SK-N-SH (cell line): Measurements from ENCODE around the gene PEPD. TPM values are rescaled to one million over a fixed set of nuclear protein-coding genes. Genes with fewer than 3 reads are reported as not detected.

Source experiments
- CTCF ChIA-PET: fragments of 300-600, 350-600 bp; formaldehyde crosslinking; extraction: SDS; loops from one replicate; lab custom pipeline; 2021; lab: Yijun Ruan, JAX
- POLR2A ChIA-PET: fragments of 350-600 bp; sonication (Branson Sonifier 250); formaldehyde crosslinking; extraction: SDS; loops from one replicate; lab custom pipeline; 2020; ENCODE audit warnings: antibody characterized with exemption, inconsistent platforms; lab: Yijun Ruan, JAX
- DNase-seq: peaks from one replicate; pipeline ENCODE4 v3.0.0; 2012
- H2AFZ ChIP-seq: fragments of 200-600 bp; sonication (generic); 2 replicates; pipeline ENCODE4 v1.8.1; 2016; ENCODE audit warnings: antibody characterized with exemption, mild to moderate bottlenecking, low read depth
- H3F3A ChIP-seq: fragments of 200-600 bp; sonication (generic); replicated peaks from 2 replicates; pipeline ENCODE3; 2016; ENCODE audit warnings: antibody characterized with exemption, mild to moderate bottlenecking; ENCODE audit not compliant: insufficient read depth
- H3K27ac ChIP-seq, 2 experiments: fragments of 200-500 bp in 1 of 2; fragments of 200-600 bp in 1 of 2; sonication (Bioruptor generic) in 1 of 2; sonication (generic), shearing (Covaris generic) in 1 of 2; 2 replicates each; pipeline versions ENCODE4 v1.5.1 to v1.6.1; 2014 to 2016; ENCODE audit warnings: low read depth in 2 of 2, inconsistent platforms in 1 of 2, low read length in 1 of 2, mild to moderate bottlenecking in 1 of 2, mixed read lengths in 1 of 2
- H3K27me3 ChIP-seq: fragments of 200-600 bp; sonication (generic), shearing (Covaris generic); 2 replicates; pipeline ENCODE4 v1.6.1; 2016; ENCODE audit warnings: mixed run types; ENCODE audit not compliant: insufficient read depth
- H3K36me3 ChIP-seq, 2 experiments: fragments of 200-500 bp in 1 of 2; fragments of 200-600 bp in 1 of 2; sonication (Bioruptor generic) in 1 of 2; sonication (generic) in 1 of 2; replicated peaks in 1 of 2; 2 replicates each; pipeline versions ENCODE3 to v1.5.1; 2014 to 2016; ENCODE audit warnings: low read length in 1 of 2, mild to moderate bottlenecking in 1 of 2; ENCODE audit not compliant: insufficient read depth in 2 of 2, control insufficient read depth in 1 of 2
- H3K4me1 ChIP-seq, 2 experiments: fragments of 200-500 bp in 1 of 2; fragments of 200-600 bp in 1 of 2; sonication (Bioruptor generic) in 1 of 2; sonication (generic), shearing (Covaris generic) in 1 of 2; 2 replicates each; pipeline versions ENCODE4 v1.5.1 to v1.6.1; 2014 to 2016; ENCODE audit warnings: low read depth in 1 of 2, low read length in 1 of 2, mixed run types in 1 of 2; ENCODE audit not compliant: insufficient read depth in 2 of 2, control insufficient read depth in 1 of 2
- H3K4me2 ChIP-seq: fragments of 200-600 bp; sonication (generic), shearing (Covaris generic); 2 replicates; pipeline ENCODE4 v1.6.1; 2017; ENCODE audit warnings: mixed run types
- H3K4me3 ChIP-seq, 2 experiments: fragments of 200-500 bp in 1 of 2; fragments of 200-600 bp in 1 of 2; sonication (Bioruptor generic) in 1 of 2; sonication (generic), shearing (Covaris generic) in 1 of 2; 2 replicates each; pipeline versions ENCODE4 v1.5.1 to v1.8.1; 2014 to 2016; ENCODE audit warnings: low read depth in 2 of 2, inconsistent platforms in 1 of 2, low read length in 1 of 2, mild to moderate bottlenecking in 1 of 2, mixed read lengths in 1 of 2, moderate library complexity in 1 of 2
- H3K79me2 ChIP-seq: fragments of 200-600 bp; sonication (generic); 2 replicates; pipeline ENCODE4 v1.8.1; 2017; ENCODE audit warnings: mild to moderate bottlenecking; ENCODE audit not compliant: insufficient read depth
- H3K9ac ChIP-seq: fragments of 200-600 bp; sonication (generic); 2 replicates; pipeline ENCODE4 v1.6.1; 2017; ENCODE audit warnings: mixed run types
- H3K9me2 ChIP-seq: fragments of 200-600 bp; sonication (generic); 2 replicates; pipeline ENCODE4 v1.6.1; 2017; ENCODE audit warnings: mixed run types
- H3K9me3 ChIP-seq: fragments of 200-600 bp; sonication (generic); 2 replicates; pipeline ENCODE4 v1.6.1; 2017; ENCODE audit warnings: mixed run types, mild to moderate bottlenecking, moderate library complexity
- H4K20me1 ChIP-seq: fragments of 200-600 bp; sonication (generic); 2 replicates; pipeline ENCODE4 v1.6.1; 2017; ENCODE audit warnings: mild to moderate bottlenecking, mixed run types; ENCODE audit not compliant: insufficient read depth
- CTCF ChIP-seq: fragments of 200-600 bp; sonication (generic); IDR thresholded peaks from 2 replicates; pipeline ENCODE4 v1.6.1; 2017; ENCODE audit warnings: antibody characterized with exemption, mild to moderate bottlenecking, moderate library complexity
- ELF1 ChIP-seq: IDR thresholded peaks from 2 replicates; pipeline ENCODE4 v1.4.0; 2012
- IRF3 ChIP-seq: fragments of 150-350 bp; IDR thresholded peaks from 2 replicates; pipeline ENCODE4 v1.6.1; 2016; ENCODE audit warnings: mild to moderate bottlenecking, low read depth, low read length
- JUND ChIP-seq: IDR thresholded peaks from 2 replicates; pipeline ENCODE4 v1.4.0; 2012
- MAX ChIP-seq: IDR thresholded peaks from 2 replicates; pipeline ENCODE4 v1.4.0; 2012; ENCODE audit warnings: low read depth
- NFIC ChIP-seq: IDR thresholded peaks from 2 replicates; pipeline ENCODE4 v1.4.0; 2012; ENCODE audit warnings: borderline replicate concordance
- PBX3 ChIP-seq: IDR thresholded peaks from 2 replicates; pipeline ENCODE4; 2012
- RFX5 ChIP-seq: IDR thresholded peaks from 2 replicates; pipeline ENCODE4 v1.6.1; 2012; ENCODE audit warnings: mild to moderate bottlenecking, improper control_type of control experiment, low read length
- RXRA ChIP-seq: IDR thresholded peaks from 2 replicates; pipeline ENCODE4 v1.4.0; 2012; ENCODE audit warnings: low read depth, mild to moderate bottlenecking, borderline replicate concordance
- SIN3A ChIP-seq: IDR thresholded peaks from 2 replicates; pipeline ENCODE4 v1.6.1; 2012; ENCODE audit warnings: low read depth, mild to moderate bottlenecking, low read length, moderate library complexity, borderline replicate concordance
- SMC3 ChIP-seq: IDR thresholded peaks from 2 replicates; pipeline ENCODE4 v1.6.1; 2012; ENCODE audit warnings: low read depth, low read length, improper control_type of control experiment
- TEAD4 ChIP-seq: IDR thresholded peaks from 2 replicates; pipeline ENCODE4 v1.4.0; 2012; ENCODE audit warnings: mild to moderate bottlenecking, borderline replicate concordance; ENCODE audit not compliant: insufficient read depth
- USF2 ChIP-seq: fragments of 150-350 bp; IDR thresholded peaks from 2 replicates; pipeline ENCODE4 v1.6.1; 2017; ENCODE audit warnings: antibody characterized with exemption, low read length, low read depth, borderline replicate concordance
- YY1 ChIP-seq: IDR thresholded peaks from 2 replicates; pipeline ENCODE4 v1.4.0; 2012; ENCODE audit warnings: low read depth, mild to moderate bottlenecking
- WGBS: methylation state at CpG from one replicate; pipeline ENCODE4 v1.1.6; 2017; ENCODE audit warnings: low lambda C conversion rate; 5-methylcytosine and 5-hydroxymethylcytosine counted together
- polyA plus RNA-seq, 3 experiments: library from polyadenylated mRNA; depleted of rRNA; stranded (reverse); fragments of >200 nt; gene quantifications; 2 replicates each; pipeline ENCODE4 v1.2.3, GENCODE V29; 2012

PEPD gene
- polyA plus RNA-seq, 1 of the 3 experiments (the other 2 are of a cell fraction): 88.9 TPM

- Histone ChIP-seq H3F3A (no peaks in the 10 kb centered on the region), H3K9me2 (no peaks in the 10 kb centered on the region), H3K9ac (no peak overlapping the region), H3K4me1 (peaks cover 0 to 26% of the 10 kb centered on the region in 2 experiments; a peak in 1 of 4 replicates), H3K27ac (no peak overlapping the region), H3K27me3 (no peaks in the 10 kb centered on the region), H2AFZ (no peak overlapping the region), H3K9me3 (no peaks in the 10 kb centered on the region), H3K4me2 (no peak overlapping the region), H3K36me3 (peaks cover 0 to 2% of the 10 kb centered on the region in 2 experiments), H3K4me3 (no peak overlapping the region), H3K79me2 (no peaks in the 10 kb centered on the region), H4K20me1 (peaks cover 15% of the 10 kb centered on the region)
- CTCF ChIA-PET: interaction anchor here (0.6 to 22.5 kb wide), 5 partner anchors 11 to 154 kb away, joined by 3 to 511 read pairs (median 8); partner anchors contain the start of gene CEBPA
- peak; percentile 38 for DNase-seq
- no peak for TF ChIP-seq RXRA
- no peak for TF ChIP-seq JUND
- TF ChIP-seq SIN3A: no peak
- no peak for TF ChIP-seq SMC3
- no peak for TF ChIP-seq CTCF
- TF ChIP-seq USF2: no peak
- POLR2A ChIA-PET: interaction anchor here (1.0 kb wide), 1 partner anchor 21 kb away, joined by 3 read pairs; no protein-coding TSS in a partner anchor
- WGBS: 90% methylated on average over 17 of the region's 19 CpGs
Observed at GRCh38 chr19:33394723-33395560, 126.6 kb downstream of the PEPD start.

- POLR2A ChIA-PET: interaction anchor here (1.0 kb wide), 1 partner anchor 22 kb away, joined by 3 read pairs; no protein-coding TSS in a partner anchor
- 92% methylated on average over 14 of the region's 30 CpGs for WGBS
- Histone ChIP-seq H3K4me3 (no peak overlapping the region), H2AFZ (no peak overlapping the region), H4K20me1 (peaks cover 16% of the 10 kb centered on the region), H3K27me3 (no peaks in the 10 kb centered on the region), H3K9me3 (no peaks in the 10 kb centered on the region), H3K4me1 (peaks cover 0 to 33% of the 10 kb centered on the region in 2 experiments; a peak in 1 of 4 replicates), H3K9me2 (no peaks in the 10 kb centered on the region), H3F3A (no peaks in the 10 kb centered on the region), H3K27ac (no peak overlapping the region), H3K79me2 (no peaks in the 10 kb centered on the region), H3K36me3 (peaks cover 0 to 2% of the 10 kb centered on the region in 2 experiments), H3K9ac (no peak overlapping the region), H3K4me2 (no peak overlapping the region)
- CTCF ChIA-PET: interaction anchor here (0.6 to 22.5 kb wide), 4 partner anchors 12 to 153 kb away, joined by 3 to 511 read pairs (median 63); no protein-coding TSS in a partner anchor
- no peak for DNase-seq
- TF ChIP-seq CTCF (no peak), PBX3 (no peak), JUND (no peak), YY1 (no peak), RFX5 (no peak), USF2 (no peak), TEAD4 (no peak), MAX (no peak), ELF1 (no peak), SIN3A (no peak), IRF3 (no peak), NFIC (no peak)
Observed at GRCh38 chr19:33394006-33394722, 127.4 kb downstream of the PEPD start.
